C4-2B (cell line): ENCODE measurements around the gene B4GAT1.

Experiments used
- H3K27ac ChIP-seq: fragments of 450-650 bp; 2 replicates; pipeline ENCODE4 v1.5.1; 2017
- CTCF ChIP-seq: fragments of 450-650 bp; conservative IDR thresholded peaks from 2 replicates; pipeline ENCODE4 v1.5.1; 2017; ENCODE audit warnings: mild to moderate bottlenecking
- ZFX ChIP-seq: fragments of 450-650 bp; IDR thresholded peaks from 2 replicates; pipeline ENCODE4 v1.6.1; 2017

B4GAT1 gene

GRCh38 chr11:66373265-66373664, 25.8 kb upstream of the B4GAT1 start:
- no peak for TF ChIP-seq CTCF
- no peak for TF ChIP-seq ZFX
- H3K27ac ChIP-seq: peak overlapping the region; percentile 28; the same call in 1 of the 2 replicates

- peak within 1 kb of the TSS; percentile 97 for H3K27ac ChIP-seq
- TF ChIP-seq ZFX (0 out of 2 replicates have a peak, but pooled peaks have one; percentile 42), CTCF (no peak)
These were observed 24.4 kb upstream of the B4GAT1 start, which contains the start of gene SLC29A2 for GRCh38 chr11:66371627-66372415. Gene SLC29A2, minus strand, starts transcription at chr11:66371760. Its CDS starts 169 bp downstream, at chr11:66371591.

GRCh38 chr11:66369073-66369894, 21.9 kb upstream of the B4GAT1 start:
- TF ChIP-seq ZFX (no peak), CTCF (no peak)
- H3K27ac ChIP-seq: peak overlapping the region; percentile 97

GRCh38 chr11:66368484-66368883, 21.1 kb upstream of the B4GAT1 start:
- no peak overlapping the region for H3K27ac ChIP-seq
- TF ChIP-seq ZFX (no peak), CTCF (no peak)

GRCh38 chr11:66367561-66368312, 20.3 kb upstream of the B4GAT1 start:
- no peak for TF ChIP-seq CTCF
- TF ChIP-seq ZFX: no peak

GRCh38 chr11:66366844-66367477, 19.5 kb upstream of the B4GAT1 start:
- H3K27ac ChIP-seq: no peak overlapping the region
- TF ChIP-seq ZFX (no peak), CTCF (no peak)

More at GRCh38 chr11:66367561-66368312, 20.3 kb upstream of the B4GAT1 start:
- no peak overlapping the region for H3K27ac ChIP-seq
